NK-92 treated with Interleukin-12 subunit alpha and Interleukin-12 subunit beta, amount 100 ng/mL, for 24 hours (cell line): ENCODE data around the gene SYDE1.
"Not testable (repeated sequence)": the region's sequence is repeated elsewhere in the genome, so short reads cannot be mapped to it uniquely, and the experiment has no call there.

Source experiments
- DNase-seq: peaks from one replicate; lab custom pipeline; 2025; lab: John Stamatoyannopoulos, UW

SYDE1 gene

DNA sequence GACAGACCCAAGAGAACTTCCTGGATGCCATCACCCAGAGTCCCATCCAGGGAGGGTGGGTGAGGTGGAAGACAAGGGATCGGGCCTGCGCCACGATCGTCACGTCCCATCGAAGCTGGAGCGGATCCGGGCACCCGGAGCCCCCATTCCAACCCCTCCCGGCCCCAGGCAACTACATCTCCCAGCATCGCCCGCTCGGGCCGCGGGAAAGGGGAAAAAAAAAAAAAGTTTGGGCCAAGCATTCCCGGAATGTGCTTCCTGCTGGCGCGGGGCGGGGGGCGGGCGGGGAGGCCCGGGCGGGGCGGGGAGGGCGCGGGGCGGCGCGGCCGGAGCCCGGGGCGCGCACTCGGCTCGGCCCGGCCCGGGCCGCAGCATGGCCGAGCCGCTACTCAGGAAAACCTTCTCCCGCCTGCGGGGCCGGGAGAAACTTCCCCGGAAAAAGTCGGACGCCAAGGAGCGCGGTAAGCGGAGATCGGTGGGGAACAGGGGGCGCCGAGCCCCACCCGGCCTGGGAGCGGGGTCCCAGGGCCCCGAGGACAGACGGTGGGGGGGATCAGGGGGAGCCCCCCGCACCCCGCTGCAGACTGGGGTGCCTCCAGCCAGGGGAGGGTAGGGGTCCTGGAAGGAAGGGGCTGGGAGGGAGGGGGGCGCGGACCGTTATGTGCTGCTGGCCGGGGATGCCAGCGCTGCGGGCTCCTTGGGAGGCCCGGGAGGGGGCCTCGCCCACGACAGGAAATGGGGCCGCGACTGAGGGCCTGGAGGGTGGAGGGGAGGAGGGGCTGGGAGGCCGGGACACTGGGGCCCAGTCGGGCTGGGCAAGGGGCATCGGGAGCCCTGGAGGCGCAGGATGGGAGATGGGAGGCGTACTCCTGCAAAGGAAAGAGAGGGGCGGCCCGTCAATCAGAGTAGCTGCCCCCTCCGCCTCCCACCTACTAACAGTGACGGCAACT, at the start of gene SYDE1:
SYDE1 (plus strand) TSS at position 341 of the 950 bp plus-strand sequence; CDS start at position 374, 33 bp downstream.
- DNase-seq: no peak

DNA sequence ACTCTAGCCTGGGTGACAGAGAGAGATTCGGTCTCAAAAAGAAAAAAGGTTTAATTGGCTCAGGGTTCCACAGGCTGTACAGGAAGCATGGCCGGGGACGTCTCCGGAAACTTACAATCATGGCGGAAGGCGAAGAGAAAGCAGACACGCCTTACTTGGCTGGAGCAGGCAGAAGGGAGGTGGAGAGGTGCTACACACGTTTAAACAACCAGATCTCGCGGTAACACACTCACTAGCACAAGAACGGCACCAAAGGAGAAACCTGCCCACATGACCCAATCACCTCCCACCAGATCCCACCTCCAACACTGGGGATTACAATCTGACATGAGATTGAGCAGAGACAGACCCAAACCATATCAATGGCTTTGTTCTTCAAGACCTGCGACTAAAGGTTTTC, 45.2 kb upstream of the SYDE1 start:
- DNase-seq: no peak

- DNase-seq: not testable (repeated sequence)
Measured at GRCh38 chr19:15070386-15070785, 36.8 kb upstream of the SYDE1 start.

GRCh38 chr19:15072930-15073647, 34.1 kb upstream of the SYDE1 start:
- no peak for DNase-seq

DNA sequence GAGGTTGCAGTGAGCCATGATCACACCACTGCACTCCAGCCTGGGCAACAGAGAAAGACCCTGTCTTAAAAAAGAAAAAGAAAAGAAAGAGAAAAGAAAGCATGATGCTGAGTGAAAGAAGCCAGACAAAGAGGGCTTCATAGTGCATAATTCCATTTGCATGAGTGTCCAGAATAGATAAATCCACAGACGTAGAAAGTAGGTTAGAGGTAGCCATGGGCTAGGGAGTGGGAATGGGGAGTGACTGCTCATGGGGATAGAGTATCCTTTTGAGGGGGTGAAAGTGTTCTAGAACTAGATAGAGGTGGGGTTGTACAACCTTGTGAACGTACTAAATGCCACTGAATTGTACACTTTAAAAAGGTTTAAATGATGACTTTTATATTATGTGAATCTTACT, 32.8 kb upstream of the SYDE1 start:
- DNase-seq: no peak

DNA sequence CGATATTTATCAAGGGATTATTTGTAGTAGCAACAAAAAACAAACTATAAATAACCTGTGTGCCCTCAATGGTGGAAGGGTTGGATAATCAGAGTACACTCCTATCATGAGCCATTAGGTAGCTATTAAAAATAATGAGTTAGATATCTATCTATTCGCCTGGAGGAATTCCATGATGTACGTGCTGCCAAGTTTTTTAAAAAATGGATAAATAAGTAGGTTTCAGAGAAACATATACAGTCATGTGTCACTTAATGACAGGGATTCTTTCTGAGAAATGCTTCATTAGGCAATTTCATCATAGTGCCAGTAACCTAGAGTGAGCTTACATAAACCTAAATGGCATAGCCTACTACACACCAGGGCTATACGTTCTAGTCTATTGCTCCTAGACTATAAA, 31.4 kb upstream of the SYDE1 start:
- no peak for DNase-seq

GRCh38 chr19:15080002-15080401, 27.2 kb upstream of the SYDE1 start:
- not testable (repeated sequence) for DNase-seq

DNA sequence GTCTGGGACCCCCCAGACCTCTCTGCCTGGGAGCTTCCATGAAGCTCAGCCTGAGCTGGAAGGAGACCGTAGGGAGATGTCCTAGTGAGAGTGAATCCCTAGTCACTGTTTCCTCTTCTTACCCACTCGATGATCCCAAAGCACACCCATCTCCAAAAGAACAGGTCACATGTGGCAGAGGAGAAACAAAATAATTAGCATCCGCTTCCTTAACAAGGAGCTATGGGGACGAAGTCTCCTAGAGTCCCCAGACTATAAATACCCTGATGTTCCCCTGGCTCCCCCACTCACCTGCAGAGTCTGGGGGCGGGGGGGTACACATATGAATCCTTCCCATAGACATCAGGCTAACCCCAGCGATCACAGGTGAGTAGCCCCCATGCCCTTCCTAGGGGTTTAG, 25.3 kb upstream of the SYDE1 start, which contains the start of gene OR1I1:
OR1I1 (plus strand) TSS at position 301 of the 400 bp plus-strand sequence. CDS start 4,855 bp downstream, outside the sequence.
- no peak for DNase-seq

DNA sequence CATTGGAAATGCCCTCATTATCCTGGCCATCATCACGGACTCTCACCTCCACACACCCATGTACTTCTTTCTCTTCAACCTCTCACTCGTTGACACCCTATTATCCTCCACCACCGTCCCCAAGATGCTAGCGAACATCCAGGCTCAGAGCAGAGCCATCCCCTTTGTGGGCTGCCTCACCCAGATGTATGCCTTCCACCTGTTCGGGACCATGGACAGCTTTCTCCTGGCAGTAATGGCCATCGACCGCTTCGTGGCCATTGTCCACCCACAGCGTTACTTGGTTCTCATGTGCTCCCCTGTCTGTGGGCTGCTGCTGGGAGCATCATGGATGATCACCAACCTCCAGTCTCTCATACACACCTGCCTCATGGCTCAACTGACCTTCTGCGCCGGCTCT, 20.0 kb upstream of the SYDE1 start:
- no peak for DNase-seq

DNA sequence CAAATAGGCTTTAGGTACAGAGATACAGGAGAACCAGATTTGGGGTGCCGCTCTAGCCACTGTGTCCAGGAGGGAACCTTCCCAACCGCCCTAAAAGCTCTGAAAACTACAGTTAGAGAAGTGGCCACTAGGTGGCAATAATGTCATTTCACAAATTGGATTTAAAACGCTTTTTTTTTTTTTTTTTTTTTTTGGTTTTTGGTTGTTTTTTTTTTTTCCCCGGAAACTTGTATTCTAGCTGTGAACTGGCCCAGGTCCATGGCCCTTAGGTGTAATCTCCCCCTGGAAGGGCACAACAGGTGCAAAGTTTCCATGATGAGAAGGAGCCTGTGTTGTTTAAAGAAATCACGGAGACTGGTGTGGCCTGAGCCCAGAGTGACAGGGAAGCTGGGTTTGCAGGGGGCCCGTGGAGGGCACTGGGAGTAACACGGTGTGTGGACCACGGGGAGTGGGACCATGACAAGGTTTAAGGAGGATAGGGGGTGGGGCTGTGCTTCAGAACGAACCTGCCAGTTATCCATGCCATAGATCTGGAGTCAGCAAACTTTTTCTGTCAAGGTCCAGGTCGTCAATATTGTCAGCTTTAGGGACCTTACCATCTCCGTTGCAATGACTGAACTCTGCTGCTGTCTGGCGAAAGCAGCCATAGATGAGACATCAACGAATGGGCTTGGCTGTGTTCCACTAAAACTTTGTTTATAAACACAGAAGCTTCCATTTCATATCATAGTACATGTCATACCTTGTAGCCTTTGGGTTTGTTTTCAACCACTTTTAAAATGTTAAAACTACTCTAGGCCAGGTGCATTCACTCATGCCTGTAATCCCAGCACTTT, 15.1 kb upstream of the SYDE1 start:
- no peak for DNase-seq

DNA sequence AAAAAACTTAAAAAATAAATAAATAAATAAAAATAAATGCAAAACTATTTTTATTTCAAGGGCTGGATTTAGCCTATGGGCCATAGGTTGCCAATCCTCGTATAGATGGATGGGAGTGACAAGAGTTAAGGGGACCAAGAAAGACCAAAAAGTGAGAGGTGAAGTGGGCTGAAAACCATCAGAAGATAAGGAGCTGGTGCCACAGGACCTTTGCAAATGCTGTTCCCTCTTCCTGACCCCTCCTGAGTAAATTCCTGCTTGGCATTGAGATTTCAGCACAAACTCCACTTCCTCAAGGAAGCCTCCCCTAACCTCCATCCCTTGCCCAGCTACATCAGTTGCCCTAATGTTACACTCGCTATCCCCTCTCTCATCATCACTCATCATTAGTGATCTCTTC, 14.2 kb upstream of the SYDE1 start:
- DNase-seq: no peak

DNA sequence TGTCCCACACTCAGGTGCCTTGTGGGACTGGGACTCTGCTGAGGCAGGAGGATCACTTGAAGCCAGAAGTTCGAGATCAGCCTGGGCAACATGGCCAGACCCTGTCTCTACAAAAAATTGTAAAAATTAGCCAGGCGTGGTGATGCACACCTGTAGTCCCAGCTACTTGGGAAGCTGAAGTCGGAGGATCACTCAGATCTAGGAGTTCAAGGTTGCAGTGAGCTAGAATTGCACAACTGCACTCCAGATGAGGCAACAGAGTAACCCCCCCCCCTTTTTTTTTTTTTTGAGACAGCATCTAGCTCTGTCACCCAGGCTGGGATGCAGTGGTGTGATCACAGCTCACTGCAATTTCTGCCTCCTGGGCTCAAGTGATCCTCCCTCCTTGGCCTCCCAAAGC, 11.0 kb upstream of the SYDE1 start:
- no peak for DNase-seq

- DNase-seq: not testable (repeated sequence)
Measured at GRCh38 chr19:15097980-15098379, 9.2 kb upstream of the SYDE1 start.

GRCh38 chr19:15098460-15098859, 8.7 kb upstream of the SYDE1 start:
- DNase-seq: no peak

- no peak for DNase-seq
Measured at GRCh38 chr19:15099017-15099582, 8.1 kb upstream of the SYDE1 start.

GRCh38 chr19:15101479-15102082, 5.6 kb upstream of the SYDE1 start:
- DNase-seq: no peak

DNA sequence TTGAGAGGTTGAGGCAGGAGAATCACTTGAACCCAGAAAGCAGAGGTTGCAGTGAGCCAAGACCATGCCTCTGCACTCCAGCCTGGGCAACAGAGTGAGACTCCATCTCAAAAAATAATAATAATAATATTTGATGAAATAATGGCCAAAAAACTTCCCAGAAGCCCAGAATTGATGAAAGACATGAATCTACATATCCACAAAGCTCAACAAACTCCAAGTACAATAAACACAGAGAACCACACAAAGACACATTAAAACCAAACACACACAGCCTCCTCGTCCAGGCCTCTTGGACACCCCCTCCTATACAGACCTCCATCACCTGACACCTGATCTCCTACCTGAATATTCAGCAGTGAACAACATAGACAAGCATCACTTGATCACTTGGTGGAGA, 3.2 kb upstream of the SYDE1 start:
- no peak for DNase-seq

GRCh38 chr19:15104411-15104810, 2.8 kb upstream of the SYDE1 start:
- DNase-seq: no peak

DNA sequence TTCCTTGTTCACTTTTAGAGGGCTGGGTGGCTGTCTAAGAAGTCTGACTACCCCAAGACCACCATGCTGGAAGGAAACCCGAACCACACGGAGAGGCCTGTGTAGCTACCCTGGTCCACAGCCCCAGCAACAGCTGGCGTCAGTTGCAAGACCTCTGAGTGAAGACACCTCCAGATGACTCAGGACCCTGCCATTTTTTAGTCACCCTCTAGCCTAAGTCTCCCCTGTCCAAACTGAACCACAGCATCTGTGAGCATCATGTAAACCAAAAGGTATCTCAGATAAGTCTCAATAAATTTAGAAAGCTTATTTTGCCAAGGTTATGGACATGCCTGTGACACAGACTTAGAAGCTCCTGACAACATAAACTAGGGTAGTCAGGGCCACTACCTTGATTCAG, 2.2 kb upstream of the SYDE1 start:
- DNase-seq: no peak

GRCh38 chr19:15108145-15108844, 1.1 kb downstream of the SYDE1 start:
- no peak for DNase-seq
